Stomach (tissue), 4 donors: ENCODE data around the gene GRB2.

Source experiments
- POLR2A ChIP-seq, 4 donors: fragments of 450-650 bp; IDR thresholded peaks; one replicate each; pipeline ENCODE4 v1.6.1; 2016; ENCODE audit warnings: antibody characterized with exemption in 4 of 4, control low read depth in 2 of 4, mild to moderate bottlenecking in 1 of 4, moderate library complexity in 1 of 4
- POLR2AphosphoS5 ChIP-seq, 3 donors: sonication (generic); formaldehyde crosslinking; IDR thresholded peaks; one replicate each; pipeline ENCODE4 v1.6.1; 2016; ENCODE audit warnings: antibody characterized with exemption in 3 of 3
- TF ChIP-seq, protein P1 (sequence below), 7 experiments: fragments of 450-650 bp in 4 of 7; fragments of 200-600 bp in 3 of 7; sonication (generic) in 3 of 7; IDR thresholded peaks; one replicate each; pipeline ENCODE4 v1.5.1; 2016 to 2019; ENCODE audit warnings: antibody characterized with exemption in 7 of 7, control low read depth in 2 of 7, mild to moderate bottlenecking in 1 of 7

DNA sequence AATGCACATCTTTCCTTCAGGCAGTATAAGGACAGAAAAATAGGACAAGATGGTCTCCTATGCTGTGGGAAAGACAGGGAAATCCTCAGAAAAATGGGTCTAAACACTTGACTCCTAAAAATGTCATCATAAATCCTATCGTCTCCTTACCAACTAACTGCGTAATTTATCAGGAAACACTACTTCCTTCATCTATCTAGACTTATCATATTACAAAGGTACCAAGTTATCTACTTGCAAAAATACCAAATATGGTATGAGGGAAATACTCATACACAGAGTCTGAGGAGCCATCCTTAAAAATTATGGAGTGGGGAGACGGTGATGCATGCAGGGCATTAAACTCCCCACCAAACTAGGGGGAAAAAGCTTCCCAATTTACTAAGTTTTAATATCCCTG, 44.1 kb downstream of the GRB2 start:
- TF ChIP-seq, protein P1, sequence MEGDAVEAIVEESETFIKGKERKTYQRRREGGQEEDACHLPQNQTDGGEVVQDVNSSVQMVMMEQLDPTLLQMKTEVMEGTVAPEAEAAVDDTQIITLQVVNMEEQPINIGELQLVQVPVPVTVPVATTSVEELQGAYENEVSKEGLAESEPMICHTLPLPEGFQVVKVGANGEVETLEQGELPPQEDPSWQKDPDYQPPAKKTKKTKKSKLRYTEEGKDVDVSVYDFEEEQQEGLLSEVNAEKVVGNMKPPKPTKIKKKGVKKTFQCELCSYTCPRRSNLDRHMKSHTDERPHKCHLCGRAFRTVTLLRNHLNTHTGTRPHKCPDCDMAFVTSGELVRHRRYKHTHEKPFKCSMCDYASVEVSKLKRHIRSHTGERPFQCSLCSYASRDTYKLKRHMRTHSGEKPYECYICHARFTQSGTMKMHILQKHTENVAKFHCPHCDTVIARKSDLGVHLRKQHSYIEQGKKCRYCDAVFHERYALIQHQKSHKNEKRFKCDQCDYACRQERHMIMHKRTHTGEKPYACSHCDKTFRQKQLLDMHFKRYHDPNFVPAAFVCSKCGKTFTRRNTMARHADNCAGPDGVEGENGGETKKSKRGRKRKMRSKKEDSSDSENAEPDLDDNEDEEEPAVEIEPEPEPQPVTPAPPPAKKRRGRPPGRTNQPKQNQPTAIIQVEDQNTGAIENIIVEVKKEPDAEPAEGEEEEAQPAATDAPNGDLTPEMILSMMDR (IDR thresholded peaks at IDR 0.05), result no peak
- no peak for TF ChIP-seq POLR2AphosphoS5 (IDR thresholded peaks at IDR 0.05)
- no peak for TF ChIP-seq POLR2A (IDR thresholded peaks at IDR 0.05)
